GM12878 (cell line): ENCODE data around the gene LPIN1. TPM values are rescaled to one million over a fixed set of nuclear protein-coding genes. Genes with fewer than 3 reads are reported as not detected.

Source experiments
- ATAC-seq: fragments of 200-7000 bp; cut with Tn5 transposase; 3 replicates; pipeline ENCODE4 v1.9.1; 2020; ENCODE audit warnings: mild to moderate bottlenecking, moderate library complexity
- BruUV-seq: library from RNA; stranded (reverse); fragments of 400-500 nt; replicated peaks from 2 replicates; lab custom pipeline; 2021; lab: Mats Ljungman, UMichigan
- CTCF ChIA-PET: fragments of 300-600 bp; sonication (Branson Sonifier 250); formaldehyde crosslinking; extraction: SDS; loops from one replicate; lab custom pipeline; 2021; ENCODE audit warnings: inconsistent platforms; lab: Yijun Ruan, JAX
- POLR2A ChIA-PET: fragments of 350-600 bp; formaldehyde crosslinking; extraction: SDS; loops from one replicate; lab custom pipeline; 2021; ENCODE audit warnings: inconsistent platforms; lab: Charles Lee
- RAD21 ChIA-PET: fragments of 300-600 bp; sonication (Branson Sonifier 250); formaldehyde crosslinking; loops from one replicate; lab custom pipeline; 2023; ENCODE audit warnings: antibody characterized with exemption; ENCODE audit not compliant: unreplicated experiment; lab: Charles Lee
- SMC1A ChIA-PET: fragments of 300-600 bp; sonication (Branson Sonifier 250); formaldehyde crosslinking; loops from one replicate; lab custom pipeline; 2023; ENCODE audit not compliant: unreplicated experiment, uncharacterized antibody; lab: Charles Lee
- DNase-seq: peaks from one replicate; pipeline ENCODE4 v3.0.0-alpha.2; 2011; ENCODE audit warnings: low read depth, low spot score
- FAIRE-seq: peaks from 3 replicates; lab custom pipeline; 2011; peaks lifted over from hg19 to GRCh38; lab: Jason Lieb, UNC
- H2AFZ ChIP-seq: 2 replicates; pipeline ENCODE4 v1.6.0; 2011; ENCODE audit warnings: low read depth, low read length, control low read depth; ENCODE audit not compliant: control insufficient read depth
- H3K27ac ChIP-seq: 2 replicates; pipeline ENCODE4 v1.5.1; 2011; ENCODE audit warnings: control low read depth; ENCODE audit not compliant: control insufficient read depth, insufficient read depth
- H3K27me3 ChIP-seq, 2 experiments: replicated peaks in 1 of 2; 2 replicates each; pipeline versions ENCODE4 v1.6.0 to v1.6.1; 2011; ENCODE audit warnings: low read length in 1 of 2; ENCODE audit not compliant: control insufficient read depth in 2 of 2, insufficient read depth in 2 of 2
- H3K36me3 ChIP-seq, 2 experiments: 2 replicates each; pipeline ENCODE4 v1.5.1; 2011; ENCODE audit warnings: low read length in 1 of 2; ENCODE audit not compliant: control insufficient read depth in 2 of 2, insufficient read depth in 2 of 2
- H3K4me1 ChIP-seq: 2 replicates; pipeline ENCODE4 v1.6.1; 2011; ENCODE audit warnings: mild to moderate bottlenecking, low read length, moderate library complexity, mixed read lengths; ENCODE audit not compliant: control insufficient read depth, insufficient read depth
- H3K4me2 ChIP-seq: 2 replicates; pipeline ENCODE4 v1.6.0; 2011; ENCODE audit warnings: control low read depth; ENCODE audit not compliant: control insufficient read depth, insufficient read depth
- H3K4me3 ChIP-seq: fragments of 200-600 bp; sonication (generic); 2 replicates; pipeline ENCODE4 v1.5.1; 2016
- H3K79me2 ChIP-seq: 2 replicates; pipeline ENCODE4 v1.6.0; 2011; ENCODE audit warnings: low read length; ENCODE audit not compliant: control insufficient read depth, insufficient read depth
- H3K9ac ChIP-seq: 2 replicates; pipeline ENCODE4 v1.8.0; 2011; ENCODE audit warnings: low read length, control low read depth, mixed read lengths; ENCODE audit not compliant: control insufficient read depth, insufficient read depth
- H3K9me3 ChIP-seq: replicated peaks from 3 replicates; pipeline ENCODE4 v1.5.1; 2011; ENCODE audit warnings: mild to moderate bottlenecking, low read length; ENCODE audit not compliant: control insufficient read depth, insufficient read depth
- H4K20me1 ChIP-seq: 2 replicates; pipeline ENCODE4 v1.6.0; 2011; ENCODE audit not compliant: control insufficient read depth, insufficient read depth
- BHLHE40 ChIP-seq, 2 experiments: fragments of 450-650 bp in 1 of 2; IDR thresholded peaks; 2 replicates each; pipeline ENCODE4 v1.6.1; 2011 to 2017; ENCODE audit warnings: low read depth in 2 of 2, borderline replicate concordance in 1 of 2, improper control_type of control experiment in 1 of 2, low read length in 1 of 2, mild to moderate bottlenecking in 1 of 2
- CREM ChIP-seq: IDR thresholded peaks from 2 replicates; pipeline ENCODE4 v1.6.1; 2014; ENCODE audit warnings: antibody characterized with exemption, low read depth
- IKZF2 ChIP-seq, 2 experiments: fragments of 450-650 bp; IDR thresholded peaks; 2 replicates each; pipeline ENCODE4 v1.6.1; 2017; ENCODE audit warnings: mild to moderate bottlenecking in 2 of 2, moderate library complexity in 2 of 2
- JUND ChIP-seq: IDR thresholded peaks from 2 replicates; pipeline ENCODE4 v1.6.1; 2012; ENCODE audit warnings: low read depth, mild to moderate bottlenecking, low read length, improper control_type of control experiment, moderate library complexity
- PAX5 ChIP-seq: IDR thresholded peaks from 2 replicates; pipeline ENCODE4 v1.6.1; 2011; ENCODE audit warnings: low read depth, low read length, borderline replicate concordance
- POLR2A ChIP-seq: IDR thresholded peaks from 2 replicates; pipeline ENCODE4 v1.6.1; 2011; ENCODE audit warnings: low read depth, mild to moderate bottlenecking, low read length
- SMARCA5 ChIP-seq: fragments of 450-650 bp; IDR thresholded peaks from 2 replicates; pipeline ENCODE4 v1.6.1; 2017; ENCODE audit warnings: mild to moderate bottlenecking
- TCF12 ChIP-seq: IDR thresholded peaks from 2 replicates; pipeline ENCODE4 v1.6.1; 2011; ENCODE audit warnings: low read depth, mild to moderate bottlenecking, low read length
- WGBS: methylation state at CpG from one replicate; pipeline ENCODE4 v1.1.6; 2016; ENCODE audit warnings: low lambda C conversion rate; ENCODE audit not compliant: insufficient replicate concordance, insufficient coverage; ENCODE audit errors: missing lambda C conversion rate; 5-methylcytosine and 5-hydroxymethylcytosine counted together
- in situ Hi-C: fragments of 300-500 bp; cut with MboI; formaldehyde crosslinking; loops from 9 replicates; pipeline ENCODE4 v1.14.3; 2018; ENCODE audit warnings: mixed read lengths
- intact Hi-C: fragments of 100-400 bp; cut with micrococcal nuclease; formaldehyde crosslinking; loops from one replicate; pipeline ENCODE4 v1.14.2; 2022; ENCODE audit not compliant: unreplicated experiment
- polyA plus RNA-seq, 11 experiments: library from polyadenylated mRNA; depleted of rRNA in 4 of 11; unstranded in 6 of 11; stranded (reverse) in 5 of 11; fragments of >200 nt; fragmentation: Nextera tagmentation in 4 of 11; fragmentation: Illumina TruSeq in 1 of 11; extraction: Ambion mirVana in 4 of 11; extraction: Trizol in 1 of 11; gene quantifications; 1 replicate in 1 of 11; 2 replicates in 10 of 11; pipeline versions ENCODE4 v1.2.1 to v1.2.3, GENCODE V29; 2011 to 2016; ENCODE audit warnings: inconsistent platforms in 2 of 11, missing spikeins in 2 of 11, low read depth in 1 of 11
- total RNA-seq, 4 experiments: library from RNA; depleted of rRNA in 3 of 4; stranded (reverse); fragments of >200 nt in 3 of 4; fragmentation: Illumina TruSeq in 1 of 4; extraction: Trizol in 1 of 4; gene quantifications; 2 replicates each; pipeline versions ENCODE4 v1.2.1 to v1.2.3, GENCODE V29; 2013 to 2021
- TF ChIP-seq, protein P1 (sequence below): IDR thresholded peaks from 2 replicates; pipeline ENCODE4 v1.6.1; 2011; ENCODE audit warnings: low read depth, mild to moderate bottlenecking, low read length, moderate library complexity, borderline replicate concordance; ENCODE audit errors: extremely low read depth

The LPIN1 gene
- total and polyA plus RNA-seq, 10 of the 15 experiments (the other 5 are each of a cell fraction or from before 2014, with no cell fraction given), result 18.8 to 82.5 (median 50.3) TPM

DNA sequence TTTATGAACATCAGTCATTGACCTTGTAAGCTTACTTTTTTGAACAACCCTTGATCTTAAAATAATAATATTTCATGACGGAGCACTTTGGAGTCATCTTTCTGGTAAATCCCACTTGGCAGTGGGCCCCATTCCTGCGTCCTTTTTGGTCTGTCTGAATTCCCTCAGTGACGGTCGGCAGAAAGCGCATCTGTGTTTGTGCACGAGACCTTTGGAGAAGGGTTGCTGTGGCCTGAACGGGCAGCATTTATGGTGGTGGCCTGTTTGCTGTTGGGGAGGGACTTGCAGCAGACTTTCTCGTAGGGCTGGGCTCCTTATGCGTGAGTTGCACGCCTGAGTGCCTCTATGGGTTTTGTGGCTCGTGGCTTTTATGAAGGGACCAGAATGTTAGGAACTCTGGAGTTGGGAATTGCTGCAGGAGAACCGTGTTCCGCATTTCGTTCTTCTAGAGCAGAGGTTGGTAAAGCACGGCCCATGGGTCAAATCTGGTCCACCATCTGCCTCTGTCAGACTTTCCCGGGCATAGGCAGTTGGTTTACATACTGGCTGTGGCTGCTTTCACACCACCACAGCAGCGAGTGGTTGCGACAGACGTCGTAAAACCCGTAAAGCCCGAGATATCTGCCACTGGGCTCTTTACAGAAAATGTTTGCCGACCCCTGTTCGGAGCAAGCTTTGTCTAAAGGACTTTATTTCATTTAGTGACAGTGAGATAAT is 30.8 kb downstream of the LPIN1 start:
- POLR2A ChIA-PET, result interaction anchor here (0.6 to 3.3 kb wide), 5 partner anchors 20 to 31 kb away, joined by 4 to 13 read pairs (median 4); no protein-coding TSS in a partner anchor
- no peaks in the 10 kb centered on the region for H3K79me2 ChIP-seq
- intact Hi-C loops, result loop anchor here (5.0 to 10.0 kb wide), 2 partner anchors 195 to 312 kb away; partner anchors contain the start of gene E2F6
- TF ChIP-seq, protein P1, sequence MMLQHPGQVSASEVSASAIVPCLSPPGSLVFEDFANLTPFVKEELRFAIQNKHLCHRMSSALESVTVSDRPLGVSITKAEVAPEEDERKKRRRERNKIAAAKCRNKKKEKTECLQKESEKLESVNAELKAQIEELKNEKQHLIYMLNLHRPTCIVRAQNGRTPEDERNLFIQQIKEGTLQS, result no peak
- TF ChIP-seq TCF12 (no peak), PAX5 (no peak), IKZF2 (IDR thresholded peaks at IDR 0.05) (no peak), CREM (no peak), JUND (no peak), BHLHE40 (IDR thresholded peaks at IDR 0.05; ENCODE audit: borderline replicate concordance in 1 of 2, low read depth in 2 of 2, low read length in 1 of 2) (no peak), POLR2A (no peak), SMARCA5 (no peak)
- TF ChIP-seq, all 136 proteins: peak for 0
- no peaks in the 10 kb centered on the region for H3K27me3 ChIP-seq
- FAIRE-seq (no peak), DNase-seq (no peak), ATAC-seq (no peak)
- CTCF ChIA-PET, result interaction anchor here (1.0 to 10.9 kb wide), 4 partner anchors 8 to 96 kb away, joined by 3 to 684 read pairs (median 178); partner anchors contain the start of gene LPIN1
- no peak overlapping the region for H3K4me2 ChIP-seq
- BruUV-seq, result no TSS peak
- no peak overlapping the region for H3K9ac ChIP-seq
- H3K4me1 ChIP-seq, result peaks cover 7% of the 10 kb centered on the region
- H3K9me3 ChIP-seq, result no peaks in the 10 kb centered on the region
- RAD21 ChIA-PET, result interaction anchor here (0.8 to 9.9 kb wide), 7 partner anchors 19 to 38 kb away, joined by 3 to 132 read pairs (median 7); no protein-coding TSS in a partner anchor
- 75% methylated on average over 24 of the region's 24 CpGs for WGBS
- no peak overlapping the region for H3K27ac ChIP-seq
- peaks cover 22% of the 10 kb centered on the region in 2 experiments for H3K36me3 ChIP-seq
- SMC1A ChIA-PET, result interaction anchor here (1.1 to 10.8 kb wide), 5 partner anchors 26 to 1230 kb away, joined by 3 to 222 read pairs (median 71); partner anchors contain the start of gene LPIN1
- H3K4me3 ChIP-seq, result no peak overlapping the region
- no peak overlapping the region for H2AFZ ChIP-seq
- in situ Hi-C loops, result no loop called here
- peaks cover 3% of the 10 kb centered on the region; the same call in 1 of the 2 replicates for H4K20me1 ChIP-seq
